GM10847 (cell line): ENCODE measurements around the gene ABCG5.

ENCODE experiments used
- POLR2A ChIP-seq: IDR thresholded peaks from 2 replicates; pipeline ENCODE4 v1.6.1; 2011; ENCODE audit not compliant: insufficient read length; ENCODE audit errors: extremely low read depth

ABCG5 gene

GRCh38 chr2:43838560-43839267 is at the start of gene ABCG5, which contains the start of gene ABCG8:
Gene ABCG5 (minus strand): TSS chr2:43838839. CDS start chr2:43838679, 160 bp downstream.
Gene ABCG8 (plus strand): TSS chr2:43838971. CDS start chr2:43839054, 83 bp downstream.
- TF ChIP-seq POLR2A = no peak

- no peak for TF ChIP-seq POLR2A
Observed at GRCh38 chr2:43887176-43887575, 48.5 kb upstream of the ABCG5 start.

GRCh38 chr2:43885132-43885632 is 46.5 kb upstream of the ABCG5 start:
- no peak for TF ChIP-seq POLR2A

GRCh38 chr2:43884689-43885088 is 46.0 kb upstream of the ABCG5 start:
- TF ChIP-seq POLR2A = no peak

- no peak for TF ChIP-seq POLR2A
Observed at GRCh38 chr2:43882312-43882711, 43.7 kb upstream of the ABCG5 start.

- TF ChIP-seq POLR2A = no peak
Observed at GRCh38 chr2:43880952-43881351, 42.3 kb upstream of the ABCG5 start.

- TF ChIP-seq POLR2A = no peak
Observed at GRCh38 chr2:43880471-43880870, 41.8 kb upstream of the ABCG5 start.

GRCh38 chr2:43879261-43879660 is 40.6 kb upstream of the ABCG5 start:
- TF ChIP-seq POLR2A = no peak

- TF ChIP-seq POLR2A = no peak
Observed at GRCh38 chr2:43877782-43878464, 39.3 kb upstream of the ABCG5 start.

GRCh38 chr2:43874776-43875451 is 36.3 kb upstream of the ABCG5 start:
- no peak for TF ChIP-seq POLR2A

GRCh38 chr2:43872151-43872550 is 33.5 kb upstream of the ABCG5 start:
- no peak for TF ChIP-seq POLR2A

GRCh38 chr2:43855292-43855691 is 16.7 kb upstream of the ABCG5 start:
- TF ChIP-seq POLR2A = no peak

GRCh38 chr2:43854671-43855070 is 16.0 kb upstream of the ABCG5 start:
- no peak for TF ChIP-seq POLR2A

GRCh38 chr2:43853141-43854081 is 14.8 kb upstream of the ABCG5 start:
- no peak for TF ChIP-seq POLR2A
